Mesendoderm (in vitro differentiated cells): ENCODE data around the gene RUNX2.

Experiments used
- DNase-seq: peaks from one replicate; pipeline ENCODE4 v3.0.0; 2013
- H2AK5ac ChIP-seq: 2 replicates; pipeline ENCODE4 v1.6.1; 2013; ENCODE audit warnings: low read length, inconsistent platforms
- H2BK120ac ChIP-seq: 2 replicates; pipeline ENCODE4 v1.6.1; 2013; ENCODE audit warnings: low read depth, mild to moderate bottlenecking, low read length, moderate library complexity, mixed read lengths
- H2BK15ac ChIP-seq: replicated peaks from 2 replicates; pipeline ENCODE4 v1.6.1; 2013; ENCODE audit warnings: low read depth, mild to moderate bottlenecking, moderate library complexity
- H2BK5ac ChIP-seq: 2 replicates; pipeline ENCODE4 v1.6.1; 2013; ENCODE audit warnings: low read length, inconsistent platforms
- H3K18ac ChIP-seq: 2 replicates; pipeline ENCODE4 v1.6.1; 2013; ENCODE audit warnings: mild to moderate bottlenecking, low read length, mixed read lengths
- H3K23ac ChIP-seq: one replicate; pipeline ENCODE4 v1.6.1; 2013; ENCODE audit warnings: low read length
- H3K27ac ChIP-seq: 2 replicates; pipeline ENCODE4 v1.5.1; 2013; ENCODE audit warnings: low read depth, mild to moderate bottlenecking, inconsistent platforms, low read length, moderate library complexity
- H3K27me3 ChIP-seq: 2 replicates; pipeline ENCODE4 v1.6.1; 2013; ENCODE audit warnings: low read length, control low read depth, mild to moderate bottlenecking, inconsistent platforms; ENCODE audit not compliant: insufficient read depth, poor library complexity
- H3K36me3 ChIP-seq: 2 replicates; pipeline ENCODE4 v1.6.1; 2013; ENCODE audit warnings: low read length, inconsistent platforms; ENCODE audit not compliant: control insufficient read depth, insufficient read depth
- H3K4ac ChIP-seq: one replicate; pipeline ENCODE4 v1.6.1; 2013; ENCODE audit warnings: low read depth, mild to moderate bottlenecking, low read length, moderate library complexity
- H3K4me1 ChIP-seq: 2 replicates; pipeline ENCODE4 v1.6.1; 2013; ENCODE audit warnings: low read depth, low read length, inconsistent platforms; ENCODE audit not compliant: control insufficient read depth
- H3K4me2 ChIP-seq: 2 replicates; pipeline ENCODE4 v1.6.1; 2013; ENCODE audit warnings: low read length
- H3K4me3 ChIP-seq: 2 replicates; pipeline ENCODE4 v1.5.1; 2013; ENCODE audit warnings: mild to moderate bottlenecking, low read length
- H3K56ac ChIP-seq: one replicate; pipeline ENCODE4 v1.6.1; 2013; ENCODE audit warnings: low read length
- H3K79me1 ChIP-seq: 2 replicates; pipeline ENCODE4 v1.6.1; 2013; ENCODE audit warnings: low read length, inconsistent platforms
- H3K79me2 ChIP-seq: 2 replicates; pipeline ENCODE4 v1.6.1; 2013; ENCODE audit warnings: mild to moderate bottlenecking, low read length; ENCODE audit not compliant: control insufficient read depth, insufficient read depth
- H3K9ac ChIP-seq: 2 replicates; pipeline ENCODE4 v1.6.1; 2013; ENCODE audit warnings: low read length, inconsistent platforms
- H4K5ac ChIP-seq: one replicate; pipeline ENCODE4 v1.6.1; 2013; ENCODE audit warnings: low read length
- H4K8ac ChIP-seq: one replicate; pipeline ENCODE4 v1.6.1; 2013; ENCODE audit warnings: low read depth, mild to moderate bottlenecking, control low read depth, low read length, moderate library complexity
- WGBS: extraction: QIAGEN DNeasy Blood & Tissue Kit; methylation state at CpG from one replicate; pipeline ENCODE4 v1.1.7; 2013; ENCODE audit warnings: low lambda C conversion rate, missing lambda C conversion rate; ENCODE audit not compliant: insufficient coverage; ENCODE audit errors: extremely low coverage; 5-methylcytosine and 5-hydroxymethylcytosine counted together

Gene RUNX2

DNA sequence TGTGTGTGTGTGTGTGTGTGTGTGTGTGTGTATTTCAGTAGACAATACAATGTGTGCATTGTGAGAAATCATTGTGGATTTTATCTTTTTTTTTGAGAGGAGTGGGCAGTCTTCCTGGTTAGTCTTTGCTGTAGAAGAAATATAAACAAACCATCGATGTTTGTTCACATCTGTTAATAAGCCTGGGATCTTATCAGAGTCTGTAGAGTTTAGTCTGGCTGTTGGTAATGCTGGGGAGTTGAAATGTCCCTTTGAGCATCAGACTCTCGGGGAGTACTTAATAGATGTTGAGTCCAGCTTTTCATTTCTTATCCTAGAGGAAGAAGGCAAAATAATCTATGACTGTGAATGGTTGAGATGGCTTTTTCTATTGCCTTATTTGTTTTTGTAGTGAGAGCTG is 146.2 kb downstream of the RUNX2 start:
- Histone ChIP-seq H3K56ac (no peak overlapping the region), H3K4ac (no peak overlapping the region), H2BK120ac (no peak overlapping the region), H3K4me2 (no peak overlapping the region), H3K4me3 (no peak overlapping the region), H3K79me1 (no peaks in the 10 kb centered on the region), H2BK15ac (no peak overlapping the region), H3K9ac (no peak overlapping the region), H3K27ac (no peak overlapping the region), H3K4me1 (no peaks in the 10 kb centered on the region), H3K36me3 (no peaks in the 10 kb centered on the region), H3K18ac (no peak overlapping the region), H2AK5ac (no peak overlapping the region), H4K8ac (no peak overlapping the region), H2BK5ac (no peak overlapping the region), H3K79me2 (no peaks in the 10 kb centered on the region), H3K23ac (no peak overlapping the region), H4K5ac (no peak overlapping the region), H3K27me3 (no peaks in the 10 kb centered on the region)
- WGBS = no CpG with 5 or more reads among the region's 2 CpGs
- DNase-seq = no peak

DNA sequence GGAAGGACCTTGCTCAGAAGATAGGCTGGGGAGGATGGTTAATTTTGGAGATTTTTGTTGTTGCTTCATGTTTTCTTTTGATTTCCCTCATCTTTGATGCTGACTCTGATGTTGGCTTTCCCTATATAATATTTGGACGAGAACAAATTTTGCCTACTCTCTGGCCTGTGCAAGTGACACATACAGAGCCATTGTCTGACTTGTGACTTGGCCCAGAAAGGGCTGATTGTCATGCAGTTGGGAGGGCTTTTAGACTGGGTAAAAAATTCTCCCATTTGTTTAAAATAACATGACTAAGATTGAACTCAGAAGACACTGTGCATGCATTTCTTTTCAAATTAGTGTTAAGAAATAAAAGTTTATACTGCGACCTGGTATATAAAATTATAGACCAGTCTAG is 148.2 kb downstream of the RUNX2 start:
- Histone ChIP-seq H3K18ac (no peak overlapping the region), H3K79me2 (no peaks in the 10 kb centered on the region), H4K5ac (no peak overlapping the region), H3K23ac (no peak overlapping the region), H2BK120ac (no peak overlapping the region), H3K4me2 (no peak overlapping the region), H2BK15ac (no peak overlapping the region), H3K27me3 (no peaks in the 10 kb centered on the region), H2AK5ac (no peak overlapping the region), H3K56ac (no peak overlapping the region), H3K27ac (no peak overlapping the region), H3K36me3 (no peaks in the 10 kb centered on the region), H3K4me1 (no peaks in the 10 kb centered on the region), H3K4ac (no peak overlapping the region), H3K9ac (no peak overlapping the region), H3K4me3 (no peak overlapping the region), H2BK5ac (no peak overlapping the region), H3K79me1 (no peaks in the 10 kb centered on the region), H4K8ac (no peak overlapping the region)
- no CpG with 5 or more reads among the region's 2 CpGs for WGBS
- DNase-seq = no peak

DNA sequence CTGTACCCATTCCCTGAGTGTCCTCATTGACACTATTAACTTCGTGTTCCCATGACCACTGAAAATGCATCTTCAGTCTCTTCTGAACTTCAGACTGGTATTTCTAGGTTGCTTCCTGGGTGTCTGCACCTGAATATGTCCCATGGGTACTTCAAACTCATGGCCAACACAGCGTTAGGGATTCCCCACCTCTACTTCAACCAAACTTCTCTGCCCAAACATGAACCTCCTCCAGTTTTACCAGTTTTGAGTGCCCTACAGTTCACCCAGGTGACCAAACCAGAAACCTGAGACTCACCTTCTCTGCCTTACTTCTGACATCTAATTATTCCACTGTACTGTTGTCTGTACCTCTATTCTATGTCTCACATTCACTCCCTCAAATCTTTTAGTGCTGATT is 149.1 kb downstream of the RUNX2 start:
- H4K5ac ChIP-seq = no peak overlapping the region
- WGBS = no CpG with 5 or more reads among the region's 2 CpGs
- no peak overlapping the region for H2BK15ac ChIP-seq
- no peak overlapping the region for H3K4ac ChIP-seq
- H3K79me1 ChIP-seq = no peaks in the 10 kb centered on the region
- no peaks in the 10 kb centered on the region for H3K27me3 ChIP-seq
- H3K4me1 ChIP-seq = no peaks in the 10 kb centered on the region
- no peaks in the 10 kb centered on the region for H3K79me2 ChIP-seq
- no peak overlapping the region for H3K4me3 ChIP-seq
- no peak overlapping the region for H3K9ac ChIP-seq
- H3K56ac ChIP-seq = no peak overlapping the region
- H3K23ac ChIP-seq = no peak overlapping the region
- no peak overlapping the region for H2BK5ac ChIP-seq
- no peak overlapping the region for H3K27ac ChIP-seq
- DNase-seq = no peak
- no peak overlapping the region for H2BK120ac ChIP-seq
- H3K4me2 ChIP-seq = no peak overlapping the region
- no peak overlapping the region for H4K8ac ChIP-seq
- H3K36me3 ChIP-seq = no peaks in the 10 kb centered on the region
- H3K18ac ChIP-seq = no peak overlapping the region
- H2AK5ac ChIP-seq = no peak overlapping the region

DNA sequence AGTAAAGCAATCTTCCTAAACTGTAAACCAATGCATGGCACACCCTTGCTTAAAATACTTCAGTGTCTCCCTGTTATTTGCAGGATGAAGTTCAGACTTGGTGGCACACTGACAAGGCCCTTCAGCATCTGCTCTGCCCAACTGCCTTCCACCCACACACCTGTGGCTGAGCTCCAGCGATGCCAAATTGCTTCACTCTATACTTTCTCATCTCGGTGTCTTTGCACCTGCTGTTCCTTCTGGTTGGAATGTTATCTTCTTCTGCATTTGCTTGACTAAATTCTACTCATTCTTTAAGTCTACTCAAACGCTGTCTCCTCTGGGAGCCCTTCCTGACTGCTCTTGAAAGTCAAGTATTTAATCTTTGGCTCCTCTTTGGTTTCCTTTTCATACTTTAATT is 149.7 kb downstream of the RUNX2 start:
- H2BK15ac ChIP-seq = no peak overlapping the region
- H3K4me1 ChIP-seq = no peaks in the 10 kb centered on the region
- no peak overlapping the region for H4K8ac ChIP-seq
- H4K5ac ChIP-seq = no peak overlapping the region
- no peak overlapping the region for H3K27ac ChIP-seq
- no peaks in the 10 kb centered on the region for H3K79me1 ChIP-seq
- DNase-seq = no peak
- no peaks in the 10 kb centered on the region for H3K79me2 ChIP-seq
- no peaks in the 10 kb centered on the region for H3K27me3 ChIP-seq
- WGBS = no CpG with 5 or more reads among the region's 3 CpGs
- H3K4ac ChIP-seq = no peak overlapping the region
- H2BK120ac ChIP-seq = no peak overlapping the region
- H3K4me2 ChIP-seq = no peak overlapping the region
- no peak overlapping the region for H3K23ac ChIP-seq
- no peak overlapping the region for H3K18ac ChIP-seq
- no peaks in the 10 kb centered on the region for H3K36me3 ChIP-seq
- H3K4me3 ChIP-seq = no peak overlapping the region
- no peak overlapping the region for H2BK5ac ChIP-seq
- no peak overlapping the region for H3K56ac ChIP-seq
- H3K9ac ChIP-seq = no peak overlapping the region
- H2AK5ac ChIP-seq = no peak overlapping the region

DNA sequence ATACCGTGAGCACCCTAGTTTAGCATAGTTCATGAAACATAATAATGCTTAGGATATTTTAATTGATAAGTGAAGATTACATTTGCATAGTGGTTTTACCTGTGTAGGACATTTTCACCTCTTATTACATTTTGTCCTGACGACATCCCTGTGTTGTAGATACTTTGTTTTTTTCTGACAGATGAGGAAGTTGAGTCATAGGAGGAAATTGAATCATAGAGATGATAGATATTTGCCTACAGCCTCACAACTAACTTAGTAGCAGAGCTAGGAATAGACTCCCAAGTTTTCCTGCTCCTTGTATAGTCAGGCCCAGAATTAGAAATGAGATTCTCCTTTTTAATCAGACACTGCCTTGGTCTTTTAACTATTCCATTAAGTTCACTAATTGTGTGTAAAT is 150.1 kb downstream of the RUNX2 start:
- Histone ChIP-seq H2BK15ac (no peak overlapping the region), H3K4me3 (no peak overlapping the region), H3K27me3 (no peaks in the 10 kb centered on the region), H2BK120ac (no peak overlapping the region), H3K36me3 (no peaks in the 10 kb centered on the region), H3K4ac (no peak overlapping the region), H3K23ac (no peak overlapping the region), H3K18ac (no peak overlapping the region), H4K5ac (no peak overlapping the region), H3K4me2 (no peak overlapping the region), H3K4me1 (no peaks in the 10 kb centered on the region), H3K9ac (no peak overlapping the region), H3K27ac (no peak overlapping the region), H2BK5ac (no peak overlapping the region), H3K79me1 (no peaks in the 10 kb centered on the region), H3K56ac (no peak overlapping the region), H2AK5ac (no peak overlapping the region), H4K8ac (no peak overlapping the region), H3K79me2 (no peaks in the 10 kb centered on the region)
- WGBS = no CpG with 5 or more reads among the region's 2 CpGs
- DNase-seq = no peak

DNA sequence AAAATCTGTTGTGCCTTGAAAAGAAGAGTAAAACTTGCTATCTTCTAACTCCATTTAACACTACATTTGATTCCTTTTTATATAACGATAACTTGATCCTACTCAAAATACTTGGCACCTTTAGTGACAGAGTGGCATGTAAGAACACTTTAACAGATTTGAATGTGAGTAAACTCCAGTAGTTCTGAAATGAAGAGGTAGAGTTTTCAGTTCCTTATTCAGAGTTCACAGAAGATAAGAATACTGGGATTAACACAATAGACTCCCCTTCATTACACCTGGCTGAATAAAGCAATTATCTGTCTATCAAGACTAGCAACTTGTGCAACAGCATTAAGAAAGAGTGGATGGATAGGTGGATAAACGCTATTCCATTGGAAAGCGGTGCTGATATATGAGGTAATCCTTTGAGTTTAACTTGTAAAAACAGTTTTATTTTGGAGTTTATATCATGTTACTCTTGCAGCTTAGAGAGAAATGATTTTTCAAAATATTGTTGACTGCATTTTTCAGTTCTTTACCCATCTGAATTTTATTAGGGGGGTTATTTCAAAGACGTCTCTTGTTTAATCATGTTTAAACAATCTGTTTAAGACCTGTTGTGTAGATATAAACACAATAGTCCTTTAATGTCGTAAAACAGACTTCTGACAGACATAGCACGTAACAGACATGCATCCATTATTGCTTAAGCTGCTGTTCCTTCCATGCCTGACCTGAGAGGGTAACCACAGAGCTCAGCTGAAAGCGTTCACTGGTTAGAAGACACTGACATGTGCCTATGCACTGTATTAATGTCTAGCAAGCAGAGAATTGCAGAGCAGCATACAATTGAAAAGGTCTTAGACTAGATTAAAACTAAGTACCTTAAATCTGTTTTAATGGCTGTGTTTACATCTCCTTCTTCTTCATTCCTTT is 152.0 kb downstream of the RUNX2 start:
- Histone ChIP-seq H3K18ac (no peak overlapping the region), H3K4me1 (no peaks in the 10 kb centered on the region), H3K23ac (no peak overlapping the region), H4K8ac (no peak overlapping the region), H3K27me3 (no peaks in the 10 kb centered on the region), H3K56ac (no peak overlapping the region), H4K5ac (no peak overlapping the region), H2BK120ac (no peak overlapping the region), H3K9ac (no peak overlapping the region), H3K27ac (no peak overlapping the region), H2AK5ac (no peak overlapping the region), H3K4ac (no peak overlapping the region), H3K4me2 (no peak overlapping the region), H3K4me3 (no peak overlapping the region), H2BK15ac (no peak overlapping the region), H3K79me1 (no peaks in the 10 kb centered on the region), H3K79me2 (no peaks in the 10 kb centered on the region), H3K36me3 (no peaks in the 10 kb centered on the region), H2BK5ac (no peak overlapping the region)
- DNase-seq = no peak
- no CpG with 5 or more reads among the region's 7 CpGs for WGBS
